B cell (primary cell): ENCODE data around the gene EFNA2. TPM values are rescaled to one million over a fixed set of nuclear protein-coding genes. Genes with fewer than 3 reads are reported as not detected.

Experiments used
- ATAC-seq: fragments of 200-7000 bp; cut with Tn5 transposase; one replicate; pipeline ENCODE4 v1.10.0; 2021; ENCODE audit warnings: low read depth, mild to moderate bottlenecking, moderate number of reproducible peaks, moderate library complexity
- CTCF ChIA-PET: fragments of 350-600 bp; sonication (Branson Sonifier 250); formaldehyde crosslinking; loops from one replicate; lab custom pipeline; 2021; ENCODE audit warnings: antibody characterized with exemption, inconsistent platforms; lab: Charles Lee
- POLR2A ChIA-PET: fragments of 350-600 bp; sonication (Branson Sonifier 250); formaldehyde crosslinking; loops from one replicate; lab custom pipeline; 2021; ENCODE audit warnings: antibody characterized with exemption; lab: Charles Lee
- DNase-seq: peaks from one replicate; pipeline ENCODE4 v3.0.0; 2013
- H2AFZ ChIP-seq: 2 replicates; pipeline ENCODE4 v1.6.1; 2012; ENCODE audit warnings: mild to moderate bottlenecking, low read depth, low read length; ENCODE audit not compliant: insufficient read depth, poor library complexity, severe bottlenecking
- H3K27ac ChIP-seq, 2 donors: 1 replicate in 1 of 2; 2 replicates in 1 of 2; pipeline ENCODE4 v1.5.1; 2012 to 2013; ENCODE audit warnings: low read length in 2 of 2, mild to moderate bottlenecking in 2 of 2, moderate library complexity in 1 of 2
- H3K27me3 ChIP-seq, 4 experiments: fragments of 200-600 bp in 1 of 4; sonication (generic) in 1 of 4; replicated peaks in 1 of 4; 1 replicate in 2 of 4; 2 replicates in 2 of 4; pipeline versions ENCODE4 v1.6.1 to v1.7.0; 2013 to 2016; ENCODE audit warnings: low read length in 3 of 4, mild to moderate bottlenecking in 2 of 4, mixed read lengths in 1 of 4, moderate library complexity in 1 of 4; ENCODE audit not compliant: insufficient read depth in 4 of 4, control insufficient read depth in 3 of 4; ENCODE audit errors: control extremely low read depth in 1 of 4
- H3K36me3 ChIP-seq, 2 experiments: replicated peaks in 1 of 2; 1 replicate in 1 of 2; 2 replicates in 1 of 2; pipeline versions ENCODE4 v1.6.1 to v1.7.1; 2013; ENCODE audit warnings: low read length in 1 of 2; ENCODE audit not compliant: insufficient read depth in 2 of 2, control insufficient read depth in 1 of 2; ENCODE audit errors: control extremely low read depth in 1 of 2, extremely low read depth in 1 of 2
- H3K4me1 ChIP-seq, 2 donors: fragments of 200-600 bp in 1 of 2; sonication (generic) in 1 of 2; 1 replicate in 1 of 2; 2 replicates in 1 of 2; pipeline versions ENCODE4 v1.5.1 to v1.6.1; 2013 to 2017; ENCODE audit warnings: low read length in 2 of 2; ENCODE audit not compliant: control insufficient read depth in 2 of 2, insufficient read depth in 2 of 2
- H3K4me2 ChIP-seq: replicated peaks from 2 replicates; pipeline ENCODE3; 2012; ENCODE audit warnings: mild to moderate bottlenecking, low read depth, low read length; ENCODE audit not compliant: poor library complexity, severe bottlenecking
- H3K4me3 ChIP-seq, 5 experiments: fragments of 200-600 bp in 1 of 5; sonication (generic) in 1 of 5; 1 replicate in 3 of 5; 2 replicates in 2 of 5; pipeline versions ENCODE4 v1.5.1 to v1.7.0; 2011 to 2016; ENCODE audit warnings: low read length in 4 of 5, mild to moderate bottlenecking in 4 of 5, low read depth in 2 of 5, control low read depth in 1 of 5, moderate library complexity in 1 of 5; ENCODE audit not compliant: insufficient read depth in 1 of 5; ENCODE audit errors: control extremely low read depth in 1 of 5, extremely low read depth in 1 of 5
- H3K79me2 ChIP-seq: fragments of 200-600 bp; sonication (generic); one replicate; pipeline ENCODE4 v1.6.0; 2016; ENCODE audit warnings: low read length; ENCODE audit not compliant: control insufficient read depth, insufficient read depth
- H3K9ac ChIP-seq: fragments of 200-600 bp; sonication (generic); 2 replicates; pipeline ENCODE4 v1.6.1; 2017; ENCODE audit warnings: mild to moderate bottlenecking, low read length, moderate library complexity
- H3K9me3 ChIP-seq, 3 donors: one replicate each; pipeline versions ENCODE4 v1.6.1 to v1.7.1; 2013; ENCODE audit warnings: low read length in 2 of 3; ENCODE audit not compliant: control insufficient read depth in 2 of 3, insufficient read depth in 1 of 3; ENCODE audit errors: control extremely low read depth in 1 of 3
- H4K20me1 ChIP-seq: 2 replicates; pipeline ENCODE4 v1.6.0; 2012; ENCODE audit warnings: mild to moderate bottlenecking, low read length; ENCODE audit not compliant: insufficient read depth, control insufficient read depth, poor library complexity, severe bottlenecking
- H3K27ac Mint-ChIP-seq: one replicate; pipeline ENCODE4 v1.8.0; 2021; ENCODE audit warnings: mixed read lengths
- H3K27me3 Mint-ChIP-seq: one replicate; pipeline ENCODE4 v1.8.0; 2021; ENCODE audit warnings: mixed read lengths
- H3K4me1 Mint-ChIP-seq: one replicate; pipeline ENCODE4 v1.8.0; 2021; ENCODE audit warnings: mixed read lengths
- H3K4me3 Mint-ChIP-seq: one replicate; pipeline ENCODE4 v1.8.0; 2021; ENCODE audit warnings: mixed read lengths
- H3K9me3 Mint-ChIP-seq: one replicate; pipeline ENCODE4 v1.8.0; 2022; ENCODE audit warnings: mixed read lengths; ENCODE audit not compliant: insufficient read depth
- CTCF ChIP-seq: fragments of 200-600 bp; IDR thresholded peaks from one replicate; pipeline ENCODE4 v1.8.0; 2022; ENCODE audit warnings: antibody characterized with exemption, mild to moderate bottlenecking
- EZH2 ChIP-seq: IDR thresholded peaks from 2 replicates; pipeline ENCODE4 v1.6.1; 2012; ENCODE audit warnings: borderline replicate concordance, low read depth, mild to moderate bottlenecking, moderate library complexity, low read length; ENCODE audit not compliant: insufficient read depth, poor library complexity, severe bottlenecking
- WGBS: methylation state at CpG from one replicate; pipeline ENCODE4 v1.1.5; 2013; ENCODE audit warnings: missing lambda C conversion rate; ENCODE audit not compliant: insufficient coverage; 5-methylcytosine and 5-hydroxymethylcytosine counted together
- intact Hi-C: fragments of 100-400 bp; cut with micrococcal nuclease; formaldehyde crosslinking; loops from one replicate; pipeline ENCODE4 v1.10.0; 2022
- polyA plus RNA-seq: library from polyadenylated mRNA; depleted of rRNA; stranded (reverse); fragments of >200 nt; gene quantifications from 2 replicates; pipeline ENCODE4 v1.2.3, GENCODE V29; 2012
- total RNA-seq, 2 donors: library from RNA; stranded (reverse); fragments of 120-200 nt in 1 of 2; gene quantifications; 1 replicate in 1 of 2; 2 replicates in 1 of 2; pipeline versions ENCODE4 v1.2.3 to v1.2.4, GENCODE V29; 2013 to 2022

Gene EFNA2
- total and polyA plus RNA-seq, 2 donors (not counting 1 experiment from before 2014, with no cell fraction given) = not detected

GRCh38 chr19:1252221-1252820, 33.4 kb upstream of the EFNA2 start:
- Histone ChIP-seq H3K4me1 (peaks cover 36 to 64% of the 10 kb centered on the region in 2 donors), H3K27ac (peak overlapping the region; percentile 89 to 94), H3K79me2 (peaks cover 63% of the 10 kb centered on the region), H3K9me3 (no peaks in the 10 kb centered on the region), H4K20me1 (peaks cover 58% of the 10 kb centered on the region), H3K27me3 (no peaks in the 10 kb centered on the region), H3K9ac (peak overlapping the region; percentile 86), H3K4me3 (peak overlapping the region; percentile 25 to 92 (median 86)), H2AFZ (no peak overlapping the region), H3K4me2 (peak overlapping the region; percentile 98), H3K36me3 (peaks cover 0 to 41% of the 10 kb centered on the region in 2 experiments)
- Mint-ChIP-seq H3K9me3 (no peaks in the 10 kb centered on the region), H3K27me3 (no peaks in the 10 kb centered on the region), H3K4me3 (peak overlapping the region; percentile 91), H3K27ac (peak overlapping the region; percentile 92), H3K4me1 (peaks cover 40% of the 10 kb centered on the region)
- TF ChIP-seq CTCF (no peak), EZH2 (no peak)
- POLR2A ChIA-PET = interaction anchor here (0.6 to 10.7 kb wide), 11 partner anchors 8 to 400 kb away, joined by 3 to 305 read pairs (median 3); partner anchors contain the start of genes CIRBP, FAM174C and TCF3
- 0% methylated on average over 15 of the region's 30 CpGs for WGBS
- CTCF ChIA-PET = interaction anchor here (0.7 to 5.8 kb wide), 6 partner anchors 8 to 52 kb away, joined by 3 to 113 read pairs (median 6); partner anchors contain the start of gene CIRBP
- intact Hi-C loops = no loop called here
- DNase-seq (peak; percentile 82), ATAC-seq (peak; percentile 1)
